Uterus (tissue), 4 donors: ENCODE results near the gene FPR1. TPM values are rescaled to one million over a fixed set of nuclear protein-coding genes. Genes with fewer than 3 reads are reported as not detected.

Source experiments
- DNase-seq, 2 donors: peaks; one replicate each; pipeline ENCODE4 v3.0.0-alpha.2; 2019 to 2020
- H3K27ac ChIP-seq, 2 donors: fragments of 200-600 bp; sonication (generic); 1 replicate in 1 of 2; 2 replicates in 1 of 2; pipeline ENCODE4 v1.5.1; 2016 to 2018
- H3K27me3 ChIP-seq, 2 donors: fragments of 200-600 bp; sonication (generic); one replicate each; pipeline ENCODE4 v1.5.1; 2018 to 2019; ENCODE audit warnings: control low read depth in 1 of 2
- H3K36me3 ChIP-seq, 2 donors: fragments of 200-600 bp; sonication (generic); one replicate each; pipeline ENCODE4 v1.5.1; 2019; ENCODE audit warnings: control low read depth in 1 of 2
- H3K4me1 ChIP-seq, 2 donors: fragments of 200-600 bp; sonication (generic); one replicate each; pipeline ENCODE4 v1.5.1; 2018 to 2019; ENCODE audit warnings: control low read depth in 1 of 2
- H3K4me3 ChIP-seq, 2 donors: fragments of 200-600 bp; sonication (generic); 1 replicate in 1 of 2; 2 replicates in 1 of 2; pipeline ENCODE4 v1.5.1; 2018 to 2019; ENCODE audit warnings: mild to moderate bottlenecking in 1 of 2
- H3K9me3 ChIP-seq, 2 donors: fragments of 200-600 bp; sonication (generic); one replicate each; pipeline ENCODE4 v1.5.1; 2019; ENCODE audit warnings: control low read depth in 1 of 2
- POLR2A ChIP-seq, 2 donors: fragments of 450-650 bp; IDR thresholded peaks; one replicate each; pipeline ENCODE4 v1.6.1; 2016; ENCODE audit warnings: antibody characterized with exemption in 2 of 2, mild to moderate bottlenecking in 1 of 2, moderate library complexity in 1 of 2
- intact Hi-C: fragments of 100-400 bp; cut with DNase I; formaldehyde crosslinking; loops from one replicate; pipeline ENCODE4 v1.15.1; 2023; ENCODE audit warnings: low total_unique reads
- total RNA-seq, 4 donors: library from RNA; depleted of rRNA in 3 of 4; stranded (reverse); fragments of >200 nt in 3 of 4; gene quantifications; one replicate each; pipeline versions ENCODE4 v1.1.0 to v1.2.4, GENCODE V29; 2014 to 2023
- TF ChIP-seq, protein P1 (sequence below), 4 experiments: fragments of 200-600 bp in 2 of 4; fragments of 450-650 bp in 2 of 4; sonication (generic) in 2 of 4; IDR thresholded peaks; one replicate each; pipeline ENCODE4 v1.5.1; 2016 to 2019; ENCODE audit warnings: antibody characterized with exemption in 4 of 4, mild to moderate bottlenecking in 2 of 4, moderate library complexity in 1 of 4
- donor health status: DM: yes; HTN: yes; CAD: no.

FPR1 gene
- total RNA-seq, 4 donors from 2014 or later: 0.51 to 58.2 (median 2.1) TPM

DNA sequence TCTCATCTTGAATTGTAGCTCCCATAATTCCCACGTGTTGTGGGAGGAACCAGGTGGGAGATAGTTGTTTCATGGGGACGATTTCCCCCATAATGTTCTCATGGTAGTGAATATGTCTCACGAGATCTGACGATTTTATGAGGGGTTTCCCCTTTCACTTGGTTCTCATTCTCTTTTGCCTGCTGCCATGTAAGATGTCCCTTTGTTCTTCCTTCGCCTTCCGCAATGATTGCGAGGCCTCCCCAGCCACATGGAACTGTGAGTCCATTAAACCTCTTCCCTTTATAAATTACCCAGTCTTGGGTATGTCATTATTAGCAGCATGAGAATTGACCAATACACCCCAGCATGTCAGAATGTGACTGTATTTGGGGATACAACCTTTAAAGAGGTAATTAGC lies 3.9 kb upstream of the FPR1 start:
- Histone ChIP-seq H3K4me1 (no peaks in the 10 kb centered on the region), H3K9me3 (no peaks in the 10 kb centered on the region), H3K27ac (no peak overlapping the region), H3K4me3 (no peak overlapping the region), H3K36me3 (no peaks in the 10 kb centered on the region), H3K27me3 (no peaks in the 10 kb centered on the region)
- intact Hi-C loops: no loop called here
- DNase-seq: no peak
- TF ChIP-seq, protein P1, sequence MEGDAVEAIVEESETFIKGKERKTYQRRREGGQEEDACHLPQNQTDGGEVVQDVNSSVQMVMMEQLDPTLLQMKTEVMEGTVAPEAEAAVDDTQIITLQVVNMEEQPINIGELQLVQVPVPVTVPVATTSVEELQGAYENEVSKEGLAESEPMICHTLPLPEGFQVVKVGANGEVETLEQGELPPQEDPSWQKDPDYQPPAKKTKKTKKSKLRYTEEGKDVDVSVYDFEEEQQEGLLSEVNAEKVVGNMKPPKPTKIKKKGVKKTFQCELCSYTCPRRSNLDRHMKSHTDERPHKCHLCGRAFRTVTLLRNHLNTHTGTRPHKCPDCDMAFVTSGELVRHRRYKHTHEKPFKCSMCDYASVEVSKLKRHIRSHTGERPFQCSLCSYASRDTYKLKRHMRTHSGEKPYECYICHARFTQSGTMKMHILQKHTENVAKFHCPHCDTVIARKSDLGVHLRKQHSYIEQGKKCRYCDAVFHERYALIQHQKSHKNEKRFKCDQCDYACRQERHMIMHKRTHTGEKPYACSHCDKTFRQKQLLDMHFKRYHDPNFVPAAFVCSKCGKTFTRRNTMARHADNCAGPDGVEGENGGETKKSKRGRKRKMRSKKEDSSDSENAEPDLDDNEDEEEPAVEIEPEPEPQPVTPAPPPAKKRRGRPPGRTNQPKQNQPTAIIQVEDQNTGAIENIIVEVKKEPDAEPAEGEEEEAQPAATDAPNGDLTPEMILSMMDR (IDR thresholded peaks at IDR 0.05): no peak
- no peak for TF ChIP-seq POLR2A (IDR thresholded peaks at IDR 0.05)

GRCh38 chr19:51754770-51755169 lies 3.1 kb upstream of the FPR1 start:
- Histone ChIP-seq H3K27me3 (no peaks in the 10 kb centered on the region), H3K4me3 (no peak overlapping the region), H3K4me1 (no peaks in the 10 kb centered on the region), H3K9me3 (no peaks in the 10 kb centered on the region), H3K36me3 (no peaks in the 10 kb centered on the region), H3K27ac (no peak overlapping the region)
- TF ChIP-seq POLR2A (IDR thresholded peaks at IDR 0.05): no peak
- TF ChIP-seq, protein P1 (IDR thresholded peaks at IDR 0.05): no peak
- DNase-seq: no peak
- intact Hi-C loops: no loop called here

DNA sequence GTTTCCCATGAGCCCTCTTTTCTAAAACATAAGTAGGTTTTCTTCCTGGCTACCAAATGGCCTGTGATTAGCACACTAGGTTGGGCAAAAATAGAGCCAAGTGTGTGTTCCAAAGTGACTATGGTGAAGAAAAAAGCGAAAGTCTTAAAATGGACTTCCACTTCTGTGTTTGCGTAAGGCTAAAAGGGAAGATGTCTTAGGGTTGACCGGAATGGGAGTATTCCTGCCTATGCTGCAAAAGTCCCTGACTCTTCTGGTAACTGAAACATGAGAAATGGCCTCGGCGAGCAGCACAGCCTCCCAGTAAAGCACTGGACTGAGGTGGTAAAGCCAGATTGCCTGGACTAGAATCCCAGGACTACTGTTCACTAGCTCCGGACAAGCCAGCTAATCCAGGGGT lies 2.4 kb upstream of the FPR1 start:
- Histone ChIP-seq H3K36me3 (no peaks in the 10 kb centered on the region), H3K4me3 (no peak overlapping the region), H3K27ac (no peak overlapping the region), H3K4me1 (no peaks in the 10 kb centered on the region), H3K9me3 (no peaks in the 10 kb centered on the region), H3K27me3 (no peaks in the 10 kb centered on the region)
- no peak for DNase-seq
- intact Hi-C loops: no loop called here
- TF ChIP-seq, protein P1 (IDR thresholded peaks at IDR 0.05): no peak

DNA sequence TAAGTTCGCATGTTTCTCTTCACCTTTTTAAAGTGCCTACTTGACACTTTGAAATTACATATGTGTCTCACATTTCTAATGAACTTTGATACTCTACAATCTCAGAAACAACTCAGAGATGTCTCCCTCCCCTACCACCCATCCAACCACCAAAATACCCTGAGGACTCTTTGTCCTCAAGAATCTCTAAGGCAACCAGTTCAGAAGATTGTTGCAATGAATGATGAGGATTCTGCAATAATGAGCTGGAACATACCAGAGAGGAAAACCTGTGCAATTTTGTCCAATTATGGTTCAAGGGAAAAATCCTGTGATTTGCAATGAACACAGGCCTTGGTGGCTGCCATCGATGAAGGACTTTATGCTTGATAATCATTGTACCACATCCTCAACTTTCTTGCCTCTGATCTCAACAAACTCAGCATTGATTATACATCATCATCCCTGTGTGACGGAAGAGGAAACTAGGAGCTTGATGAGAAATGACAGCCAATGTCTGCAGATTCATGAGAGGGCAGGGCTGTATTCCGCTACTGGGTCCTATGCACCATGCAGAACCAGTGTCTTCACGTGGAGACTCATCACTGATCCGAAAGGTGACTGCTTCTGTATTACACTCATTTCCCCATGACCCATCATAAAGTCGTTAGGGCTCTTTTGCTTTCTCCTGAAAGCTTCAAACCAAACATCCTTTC lies 1.1 kb downstream of the FPR1 start:
- no peaks in the 10 kb centered on the region for H3K9me3 ChIP-seq
- H3K27ac ChIP-seq: no peak overlapping the region
- no peak overlapping the region for H3K4me3 ChIP-seq

GRCh38 chr19:51749979-51750378 lies 1.7 kb downstream of the FPR1 start:
- Histone ChIP-seq H3K36me3 (no peaks in the 10 kb centered on the region), H3K4me3 (no peak overlapping the region), H3K27ac (no peak overlapping the region), H3K9me3 (no peaks in the 10 kb centered on the region), H3K4me1 (no peaks in the 10 kb centered on the region), H3K27me3 (no peaks in the 10 kb centered on the region)
- intact Hi-C loops: no loop called here
- no peak for DNase-seq
- TF ChIP-seq POLR2A (IDR thresholded peaks at IDR 0.05): no peak
- TF ChIP-seq, protein P1 (IDR thresholded peaks at IDR 0.05): no peak

More for the DNA sequence above, 1.1 kb downstream of the FPR1 start:
- H3K27me3 ChIP-seq: no peaks in the 10 kb centered on the region
- intact Hi-C loops: no loop called here
- no peaks in the 10 kb centered on the region for H3K4me1 ChIP-seq
- no peak for DNase-seq
- no peaks in the 10 kb centered on the region for H3K36me3 ChIP-seq
- TF ChIP-seq POLR2A (IDR thresholded peaks at IDR 0.05): no peak
- TF ChIP-seq, protein P1 (IDR thresholded peaks at IDR 0.05): no peak
